Suprapubic skin (tissue), 3 donors: ENCODE measurements around the gene EOMES.

Experiments
- CTCF ChIP-seq, 2 donors: fragments of 200-600 bp in 1 of 2; fragments of 450-650 bp in 1 of 2; sonication (generic) in 1 of 2; IDR thresholded peaks; one replicate each; pipeline ENCODE4 v1.5.1; 2016 to 2019; ENCODE audit warnings: antibody characterized with exemption in 2 of 2, mild to moderate bottlenecking in 1 of 2, moderate library complexity in 1 of 2
- POLR2A ChIP-seq, 2 donors: fragments of 450-650 bp; IDR thresholded peaks; one replicate each; pipeline ENCODE4 v1.6.1; 2017; ENCODE audit warnings: antibody characterized with exemption in 2 of 2, mild to moderate bottlenecking in 2 of 2, moderate library complexity in 2 of 2

GRCh38 chr3:27749643-27750042 is 27.5 kb upstream of the EOMES start:
- no peak for TF ChIP-seq POLR2A (IDR thresholded peaks at IDR 0.05)
- no peak for TF ChIP-seq CTCF (IDR thresholded peaks at IDR 0.05)
